Measurements from ENCODE around the gene UCMA. TPM values are rescaled to one million over a fixed set of nuclear protein-coding genes. Genes with fewer than 3 reads are reported as not detected.
A peak's percentile ranks its signal among the peaks of the same experiment; 100 is the strongest.
"Not testable (repeated sequence)": the region's sequence is repeated elsewhere in the genome, so short reads cannot be mapped to it uniquely, and the experiment has no call there.

UCMA gene, protein sequence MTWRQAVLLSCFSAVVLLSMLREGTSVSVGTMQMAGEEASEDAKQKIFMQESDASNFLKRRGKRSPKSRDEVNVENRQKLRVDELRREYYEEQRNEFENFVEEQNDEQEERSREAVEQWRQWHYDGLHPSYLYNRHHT
- not detected for total RNA-seq

DNA sequence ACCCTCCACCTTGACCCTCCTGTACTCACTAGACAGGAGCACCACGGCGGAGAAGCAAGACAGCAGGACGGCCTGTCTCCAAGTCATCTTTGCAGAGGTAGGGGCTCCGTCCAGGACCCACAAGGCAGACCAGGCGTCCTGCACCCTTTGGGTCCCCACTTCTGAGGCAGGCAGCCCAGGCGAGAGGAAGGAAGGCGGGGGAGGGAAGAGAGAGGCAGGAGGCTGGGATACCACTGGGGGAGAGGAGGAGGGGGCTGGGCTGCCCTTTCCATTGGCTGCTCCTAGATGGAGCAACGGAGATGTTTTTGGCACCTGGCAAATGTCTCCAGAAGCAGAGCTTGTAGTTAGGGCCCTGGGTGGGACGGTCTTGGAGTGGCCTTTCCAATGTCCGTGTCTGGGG is at the start of gene UCMA:
TSS of gene UCMA (minus strand) at position 203 of the 400 bp plus-strand sequence. CDS start at position 87, 116 bp downstream.
- 63 to 73% methylated on average over 9 to 10 of the region's 10 CpGs for WGBS, 2 donors
- no peak for DNase-seq

DNA sequence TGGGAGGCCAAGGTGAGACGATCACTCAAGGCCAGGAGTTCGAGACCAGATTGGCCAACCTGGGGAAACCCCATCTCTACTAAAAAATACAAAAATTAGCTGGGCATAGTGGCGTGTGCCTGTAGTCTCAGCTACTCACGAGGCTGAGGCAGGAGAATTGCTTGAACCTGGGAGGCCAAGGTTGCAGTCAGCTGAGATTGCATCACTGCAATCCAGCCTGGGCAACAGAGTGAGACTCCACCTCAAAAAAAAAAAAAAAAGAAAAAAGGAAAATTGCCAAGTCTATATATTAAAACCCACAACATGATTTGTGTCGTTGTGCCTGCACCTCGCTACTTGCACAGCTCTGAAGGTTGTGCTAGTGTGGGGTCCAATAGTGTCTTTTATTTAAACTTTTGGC is 48.2 kb upstream of the UCMA start:
- DNase-seq; H3K27me3 ChIP-seq; ATAC-seq (ENCODE audit: low FRiP score in 2 of 2); H3K9me3 ChIP-seq; H3K4me1 ChIP-seq; H3K27ac ChIP-seq; H3K4me3 ChIP-seq: not testable (repeated sequence)
- H3K36me3 ChIP-seq = peaks cover 0 to 45% (median 14%) of the 10 kb centered on the region in 4 donors
- 93 to 94% methylated on average over 6 of the region's 6 CpGs for WGBS, 2 donors

More for the DNA sequence above, at the start of gene UCMA:
- Histone ChIP-seq H3K27ac (no peak within 1 kb of the TSS), H3K4me3 (no peak within 1 kb of the TSS), H3K36me3 (no peaks in the 10 kb centered on the region), H3K27me3 (no peaks in the 10 kb centered on the region), H3K9me3 (no peaks in the 10 kb centered on the region), H3K4me1 (no peaks in the 10 kb centered on the region)
- no peak for TF ChIP-seq EP300 (IDR thresholded peaks at IDR 0.05)
- no peak for ATAC-seq (ENCODE audit: low FRiP score in 2 of 2)

DNA sequence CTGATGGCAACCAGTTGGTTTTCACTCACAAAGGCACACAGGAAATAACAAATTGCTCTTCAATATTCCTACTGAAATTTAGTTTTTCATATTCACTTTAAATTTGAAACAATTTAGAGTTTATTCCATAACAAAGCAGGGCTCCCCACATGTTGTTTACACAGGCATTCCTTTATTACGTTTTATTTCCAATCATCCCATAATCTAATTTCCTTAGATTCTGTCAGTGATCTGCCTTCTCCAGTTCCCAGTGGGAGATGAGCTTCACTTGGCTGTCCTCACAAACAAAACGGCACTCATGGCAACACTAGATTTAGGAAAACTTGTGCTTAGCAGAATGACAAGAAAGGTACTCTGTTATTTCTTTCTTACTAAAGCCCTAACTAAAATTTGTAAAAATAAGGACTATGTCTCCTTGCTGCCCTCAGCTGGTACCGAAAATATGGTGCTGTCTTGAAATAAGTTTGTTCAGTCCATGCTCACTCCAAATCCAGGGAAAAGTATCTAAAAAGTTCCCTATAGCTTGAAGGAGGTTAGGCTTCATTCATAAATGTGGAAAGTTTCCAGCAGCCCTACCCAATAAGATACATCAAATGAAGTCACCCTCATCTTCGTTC is 42.7 kb upstream of the UCMA start:
- H3K27me3 ChIP-seq = no peaks in the 10 kb centered on the region
- peaks cover 0 to 28% (median 10%) of the 10 kb centered on the region in 4 donors for H3K36me3 ChIP-seq
- no peak for TF ChIP-seq EP300 (IDR thresholded peaks at IDR 0.05)
- no peak for TF ChIP-seq POLR2A (IDR thresholded peaks at IDR 0.05)
- TF ChIP-seq, protein P1, sequence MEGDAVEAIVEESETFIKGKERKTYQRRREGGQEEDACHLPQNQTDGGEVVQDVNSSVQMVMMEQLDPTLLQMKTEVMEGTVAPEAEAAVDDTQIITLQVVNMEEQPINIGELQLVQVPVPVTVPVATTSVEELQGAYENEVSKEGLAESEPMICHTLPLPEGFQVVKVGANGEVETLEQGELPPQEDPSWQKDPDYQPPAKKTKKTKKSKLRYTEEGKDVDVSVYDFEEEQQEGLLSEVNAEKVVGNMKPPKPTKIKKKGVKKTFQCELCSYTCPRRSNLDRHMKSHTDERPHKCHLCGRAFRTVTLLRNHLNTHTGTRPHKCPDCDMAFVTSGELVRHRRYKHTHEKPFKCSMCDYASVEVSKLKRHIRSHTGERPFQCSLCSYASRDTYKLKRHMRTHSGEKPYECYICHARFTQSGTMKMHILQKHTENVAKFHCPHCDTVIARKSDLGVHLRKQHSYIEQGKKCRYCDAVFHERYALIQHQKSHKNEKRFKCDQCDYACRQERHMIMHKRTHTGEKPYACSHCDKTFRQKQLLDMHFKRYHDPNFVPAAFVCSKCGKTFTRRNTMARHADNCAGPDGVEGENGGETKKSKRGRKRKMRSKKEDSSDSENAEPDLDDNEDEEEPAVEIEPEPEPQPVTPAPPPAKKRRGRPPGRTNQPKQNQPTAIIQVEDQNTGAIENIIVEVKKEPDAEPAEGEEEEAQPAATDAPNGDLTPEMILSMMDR (IDR thresholded peaks at IDR 0.05) = no peak
- TF ChIP-seq POLR2AphosphoS5 (IDR thresholded peaks at IDR 0.05) = no peak
- no peak overlapping the region for H3K27ac ChIP-seq
- H3K9me3 ChIP-seq = no peaks in the 10 kb centered on the region
- H3K4me3 ChIP-seq = no peak overlapping the region
- H3K4me1 ChIP-seq = no peaks in the 10 kb centered on the region
- 47 to 64% methylated on average over 4 of the region's 4 CpGs for WGBS, 2 donors
- DNase-seq = no peak
- ATAC-seq (ENCODE audit: low FRiP score in 2 of 2) = no peak

DNA sequence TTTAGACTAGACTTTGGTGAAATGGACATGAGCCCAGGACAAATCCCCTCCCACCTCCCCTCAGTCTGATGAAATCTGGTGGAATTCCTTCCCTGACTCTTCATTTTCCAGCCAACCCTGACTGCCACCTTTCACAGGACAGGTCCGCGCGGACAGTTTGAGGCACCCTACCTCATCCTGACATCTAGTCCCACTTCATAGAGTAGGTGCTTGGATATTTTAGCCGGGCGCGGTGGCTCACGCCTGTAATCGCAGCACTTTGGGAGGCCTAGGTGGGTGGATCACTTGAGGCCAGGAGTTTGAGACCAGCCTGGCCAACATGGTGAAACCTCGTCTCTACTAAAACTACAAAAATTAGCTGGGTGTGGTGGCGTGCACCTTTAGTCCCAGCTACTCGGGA is 42.0 kb upstream of the UCMA start:
- DNase-seq; H3K4me3 ChIP-seq; H3K4me1 ChIP-seq; H3K27ac ChIP-seq; H3K27me3 ChIP-seq; ATAC-seq (ENCODE audit: low FRiP score in 2 of 2); H3K9me3 ChIP-seq: not testable (repeated sequence)
- H3K36me3 ChIP-seq = peaks cover 0 to 22% (median 10%) of the 10 kb centered on the region in 4 donors
- WGBS, 2 donors = 98 to 99% methylated on average over 10 to 11 of the region's 11 CpGs

DNA sequence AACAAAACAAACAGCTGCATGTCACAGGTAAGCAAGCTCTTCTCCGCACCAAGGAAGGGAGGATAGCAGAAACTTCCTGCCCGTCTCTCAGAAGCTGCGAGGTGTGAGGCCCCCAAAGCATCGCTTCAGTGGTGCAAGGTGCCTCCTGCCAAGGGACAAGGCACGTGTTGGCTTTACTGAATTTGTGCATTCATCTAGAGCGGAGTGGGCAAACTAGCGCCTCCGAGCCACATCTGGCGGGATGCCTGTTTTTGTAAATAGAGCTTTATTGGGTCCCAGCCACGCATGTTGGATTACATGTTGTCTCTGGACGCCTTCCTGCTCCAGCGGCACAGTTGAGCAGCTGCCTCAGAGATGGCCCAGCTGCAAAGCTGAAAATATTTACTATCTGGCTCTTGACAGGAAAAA is 38.0 kb upstream of the UCMA start:
- TF ChIP-seq EP300 (IDR thresholded peaks at IDR 0.05) = no peak
- TF ChIP-seq POLR2A (IDR thresholded peaks at IDR 0.05) = no peak
- TF ChIP-seq, protein P1 (IDR thresholded peaks at IDR 0.05) = no peak
- peak in 1 of 2 donors; percentile 64 for TF ChIP-seq POLR2AphosphoS5 (IDR thresholded peaks at IDR 0.05)
- H3K27ac ChIP-seq = peak overlapping the region in 1 of 4 donors; percentile 13
- H3K4me3 ChIP-seq = no peak overlapping the region
- ATAC-seq (ENCODE audit: low FRiP score in 2 of 2) = peak; percentile 53 to 66
- WGBS, 2 donors = 59 to 81% methylated on average over 9 to 12 of the region's 12 CpGs
- H3K9me3 ChIP-seq = no peaks in the 10 kb centered on the region
- DNase-seq = peak in 1 of 2 donors; percentile 24
- H3K4me1 ChIP-seq = peaks cover 0 to 6% (median 0%) of the 10 kb centered on the region in 4 donors
- H3K27me3 ChIP-seq = no peaks in the 10 kb centered on the region
- no peaks in the 10 kb centered on the region for H3K36me3 ChIP-seq

DNA sequence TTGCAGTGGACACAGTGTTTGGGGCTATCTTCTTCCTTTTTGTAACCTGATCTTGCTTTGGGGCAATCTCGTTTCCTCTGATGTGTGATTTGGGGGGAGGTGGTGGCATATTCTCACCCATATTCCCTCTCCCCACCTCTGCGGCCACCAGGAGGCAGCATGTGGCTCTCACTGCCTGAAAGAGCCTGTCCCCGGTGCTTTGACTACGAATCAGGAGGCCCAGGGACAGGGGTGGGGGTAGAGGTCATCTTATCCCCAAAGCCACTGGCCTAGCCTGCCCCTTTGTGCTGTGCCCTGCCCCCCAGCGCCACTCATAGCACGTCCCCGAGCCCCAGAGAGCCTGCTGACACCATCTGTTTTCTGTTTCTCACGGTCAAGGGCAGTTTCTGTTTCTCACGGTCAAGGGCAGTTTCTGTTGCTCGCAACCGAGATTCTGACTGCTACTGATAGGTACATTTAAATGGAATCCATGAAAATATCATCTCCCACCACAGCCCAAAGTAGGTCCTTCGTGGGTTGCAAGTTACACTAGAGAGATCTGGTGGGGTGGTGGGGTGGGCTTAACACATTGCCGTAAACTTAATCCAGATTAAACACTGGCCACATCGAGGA is 37.5 kb upstream of the UCMA start:
- no peak overlapping the region for H3K4me3 ChIP-seq

More for the DNA sequence above, 37.5 kb upstream of the UCMA start:
- TF ChIP-seq EP300 (IDR thresholded peaks at IDR 0.05) (no peak), POLR2AphosphoS5 (IDR thresholded peaks at IDR 0.05) (no peak)
- TF ChIP-seq, protein P1 (IDR thresholded peaks at IDR 0.05) = peak in 2 of 6 experiments; percentile 17 to 18
- Histone ChIP-seq H3K27ac (peak overlapping the region in 1 of 4 donors; percentile 13), H3K4me1 (peaks cover 0 to 6% (median 0%) of the 10 kb centered on the region in 4 donors), H3K27me3 (no peaks in the 10 kb centered on the region), H3K9me3 (no peaks in the 10 kb centered on the region), H3K36me3 (no peaks in the 10 kb centered on the region)
- DNase-seq (peak in 1 of 2 donors; percentile 23), ATAC-seq (ENCODE audit: low FRiP score in 2 of 2) (peak; percentile 19 to 33)
- WGBS, 2 donors = 57% methylated on average over 12 to 14 of the region's 14 CpGs

Data from upper lobe of left lung (tissue), 6 donors.